Measurements from ENCODE around the gene C1orf94. TPM values are rescaled to one million over a fixed set of nuclear protein-coding genes. Genes with fewer than 3 reads are reported as not detected.

Gene C1orf94
- total RNA-seq, 1 donor from 2014 or later = not detected

DNA sequence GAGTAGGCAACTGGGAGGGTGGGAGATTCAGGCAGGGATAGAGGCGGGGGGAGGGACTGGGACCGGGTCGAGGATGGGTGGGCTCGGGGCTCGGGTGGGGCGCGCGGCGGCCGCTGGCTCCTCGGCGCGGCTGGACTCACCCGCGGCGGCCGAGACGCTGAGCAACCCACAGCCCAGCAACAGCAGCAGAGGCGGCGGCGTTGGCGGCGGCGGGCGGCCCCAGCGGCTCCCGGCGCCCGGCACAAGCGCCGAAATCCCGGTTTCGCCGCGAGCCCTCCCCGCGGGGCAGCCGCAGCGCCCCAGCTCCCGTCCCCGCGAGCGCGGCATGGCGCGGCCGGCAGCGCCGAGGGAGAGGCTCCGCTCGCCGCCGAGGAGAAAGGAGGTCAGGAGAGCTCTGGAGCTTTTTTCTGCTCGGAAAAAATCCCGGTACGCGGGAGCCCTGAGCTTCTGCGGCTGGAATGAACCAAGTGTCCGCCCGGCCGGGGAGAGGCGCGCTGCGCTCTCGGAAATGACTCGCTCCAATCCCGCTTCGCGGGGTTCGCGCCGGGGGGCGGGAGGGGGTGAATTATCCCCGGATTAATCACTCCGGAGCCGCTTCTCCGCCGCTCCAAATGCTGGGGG, 11.8 kb upstream of the C1orf94 start, which contains the start of gene CSMD2:
Gene CSMD2 (minus strand): TSS at position 460 of the 621 bp plus-strand sequence. CDS start 133 bp downstream, at position 327.
- H3K4me1 Mint-ChIP-seq = peaks cover 16% of the 10 kb centered on the region
- no peak for DNase-seq
- no peaks in the 10 kb centered on the region for H3K9me3 Mint-ChIP-seq
- H3K27me3 Mint-ChIP-seq = peaks cover 64% of the 10 kb centered on the region
- CTCF ChIA-PET = no interaction called here
- no peaks in the 10 kb centered on the region for H3K36me3 Mint-ChIP-seq (ENCODE audit: low read depth)
- no peak within 1 kb of the TSS for H3K4me3 Mint-ChIP-seq
- ATAC-seq (ENCODE audit: low read depth) = no peak
- POLR2A ChIA-PET = no interaction called here
- TF ChIP-seq, protein P1, sequence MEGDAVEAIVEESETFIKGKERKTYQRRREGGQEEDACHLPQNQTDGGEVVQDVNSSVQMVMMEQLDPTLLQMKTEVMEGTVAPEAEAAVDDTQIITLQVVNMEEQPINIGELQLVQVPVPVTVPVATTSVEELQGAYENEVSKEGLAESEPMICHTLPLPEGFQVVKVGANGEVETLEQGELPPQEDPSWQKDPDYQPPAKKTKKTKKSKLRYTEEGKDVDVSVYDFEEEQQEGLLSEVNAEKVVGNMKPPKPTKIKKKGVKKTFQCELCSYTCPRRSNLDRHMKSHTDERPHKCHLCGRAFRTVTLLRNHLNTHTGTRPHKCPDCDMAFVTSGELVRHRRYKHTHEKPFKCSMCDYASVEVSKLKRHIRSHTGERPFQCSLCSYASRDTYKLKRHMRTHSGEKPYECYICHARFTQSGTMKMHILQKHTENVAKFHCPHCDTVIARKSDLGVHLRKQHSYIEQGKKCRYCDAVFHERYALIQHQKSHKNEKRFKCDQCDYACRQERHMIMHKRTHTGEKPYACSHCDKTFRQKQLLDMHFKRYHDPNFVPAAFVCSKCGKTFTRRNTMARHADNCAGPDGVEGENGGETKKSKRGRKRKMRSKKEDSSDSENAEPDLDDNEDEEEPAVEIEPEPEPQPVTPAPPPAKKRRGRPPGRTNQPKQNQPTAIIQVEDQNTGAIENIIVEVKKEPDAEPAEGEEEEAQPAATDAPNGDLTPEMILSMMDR (IDR thresholded peaks at IDR 0.05) = no peak
- intact Hi-C loops (cut with micrococcal nuclease) = loop anchor here (5.0 kb wide), 1 partner anchor 533 kb away; no protein-coding TSS in a partner anchor
- no peak within 1 kb of the TSS for H3K27ac Mint-ChIP-seq

DNA sequence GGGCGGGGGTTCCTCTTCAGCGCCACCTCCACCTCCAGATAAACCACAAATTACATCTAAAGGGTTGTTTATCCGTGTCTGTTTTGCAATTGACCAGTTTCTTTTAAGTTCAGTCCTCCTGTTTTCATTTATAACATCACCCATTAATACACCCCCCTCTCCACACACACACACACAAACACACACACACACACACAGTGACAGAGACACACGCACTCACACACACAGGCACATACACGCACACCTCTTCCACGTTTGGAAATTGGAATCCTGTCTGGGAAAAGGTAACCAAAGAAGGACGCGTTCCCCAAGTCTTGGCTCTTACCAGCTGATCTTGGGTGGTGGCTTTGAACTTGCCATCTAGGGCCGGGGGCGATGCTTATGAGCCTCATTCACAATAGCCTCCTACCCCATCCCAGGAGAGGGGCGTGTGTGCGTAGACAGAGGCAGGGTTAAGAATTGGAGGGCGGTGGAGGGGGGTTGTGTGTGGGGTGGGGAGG, 11.2 kb upstream of the C1orf94 start:
- TF ChIP-seq, protein P1 (IDR thresholded peaks at IDR 0.05) = no peak
- DNase-seq (no peak), ATAC-seq (ENCODE audit: low read depth) (no peak)
- H3K4me1 Mint-ChIP-seq = peaks cover 16% of the 10 kb centered on the region
- H3K27me3 Mint-ChIP-seq = peaks cover 59% of the 10 kb centered on the region
- H3K9me3 Mint-ChIP-seq = no peaks in the 10 kb centered on the region
- ChIA-PET CTCF (no interaction called here), POLR2A (no interaction called here)
- H3K27ac Mint-ChIP-seq = no peak overlapping the region
- intact Hi-C loops (cut with micrococcal nuclease) = no loop called here
- no peak overlapping the region for H3K4me3 Mint-ChIP-seq
- no peaks in the 10 kb centered on the region for H3K36me3 Mint-ChIP-seq (ENCODE audit: low read depth)

DNA sequence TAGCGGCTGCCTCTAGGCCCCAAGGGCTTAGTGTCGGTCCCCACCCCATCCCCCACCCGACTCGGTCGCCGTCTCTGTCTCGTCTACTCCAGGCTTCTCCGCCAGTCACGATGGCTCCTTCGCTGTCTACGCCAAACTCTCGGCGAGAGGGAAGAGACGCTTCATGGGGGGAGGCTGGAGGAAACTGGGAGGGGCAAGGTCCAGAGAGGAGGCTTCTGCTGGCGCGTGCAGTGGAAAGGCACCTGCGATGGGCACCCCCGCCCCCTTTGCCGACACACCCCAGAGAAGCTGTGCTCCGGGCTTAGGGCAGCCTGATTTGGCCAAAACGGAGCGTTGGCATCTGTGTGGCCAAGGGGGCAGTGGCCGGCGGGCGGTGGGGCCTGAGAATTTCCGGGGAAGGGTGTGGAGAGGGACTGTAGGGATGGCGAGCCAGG, 10.5 kb upstream of the C1orf94 start:
- DNase-seq (no peak), ATAC-seq (ENCODE audit: low read depth) (no peak)
- intact Hi-C loops (cut with micrococcal nuclease) = no loop called here
- Mint-ChIP-seq H3K27me3 (peaks cover 60% of the 10 kb centered on the region), H3K27ac (no peak overlapping the region), H3K4me1 (peaks cover 16% of the 10 kb centered on the region), H3K4me3 (no peak overlapping the region), H3K36me3 (ENCODE audit: low read depth) (no peaks in the 10 kb centered on the region), H3K9me3 (no peaks in the 10 kb centered on the region)
- CTCF ChIA-PET = no interaction called here
- POLR2A ChIA-PET = no interaction called here
- TF ChIP-seq, protein P1 (IDR thresholded peaks at IDR 0.05) = no peak

DNA sequence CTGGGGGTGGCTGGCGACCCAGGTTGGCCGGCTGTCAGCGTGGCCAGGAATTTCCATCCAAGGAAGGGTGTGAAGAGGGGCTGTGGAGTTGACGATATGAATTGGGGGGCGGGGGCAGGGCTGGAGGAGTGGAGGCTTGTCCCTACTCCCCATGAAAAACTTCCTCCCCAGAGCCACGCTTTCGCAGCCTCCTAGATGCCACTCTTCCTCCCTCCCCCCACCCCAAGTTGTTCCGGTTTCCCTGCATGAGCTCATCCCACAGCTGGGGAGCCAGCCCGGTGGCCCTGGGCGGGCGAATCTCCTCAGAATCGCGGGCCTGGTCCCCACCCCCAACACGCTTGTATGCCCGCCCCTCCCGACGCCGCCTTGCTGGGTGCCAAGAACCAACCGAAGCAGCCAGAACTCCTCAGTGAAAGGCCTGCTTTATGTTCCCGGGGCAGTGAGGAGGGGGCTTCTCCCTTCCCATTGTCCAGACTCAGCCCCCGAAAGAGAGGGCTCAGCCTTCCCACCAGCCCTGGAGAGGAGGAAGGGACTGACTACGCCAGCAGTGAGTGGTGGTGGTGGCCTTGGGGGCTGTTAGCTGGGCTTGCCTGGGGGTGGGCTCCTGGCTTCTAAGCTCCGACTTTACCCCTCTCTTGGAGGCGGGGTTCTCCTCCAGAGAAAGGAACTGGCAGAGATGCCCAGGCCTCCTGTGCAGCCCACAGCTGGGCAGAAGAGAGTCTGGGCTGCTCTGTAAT, 9.9 kb upstream of the C1orf94 start:
- no peak for DNase-seq
- intact Hi-C loops (cut with micrococcal nuclease) = no loop called here
- no peak for ATAC-seq (ENCODE audit: low read depth)
- Mint-ChIP-seq H3K4me1 (peaks cover 16% of the 10 kb centered on the region), H3K36me3 (ENCODE audit: low read depth) (no peaks in the 10 kb centered on the region), H3K9me3 (no peaks in the 10 kb centered on the region), H3K27me3 (peaks cover 56% of the 10 kb centered on the region), H3K27ac (no peak overlapping the region), H3K4me3 (no peak overlapping the region)
- POLR2A ChIA-PET = no interaction called here
- CTCF ChIA-PET = no interaction called here
- TF ChIP-seq, protein P1 (IDR thresholded peaks at IDR 0.05) = no peak

DNA sequence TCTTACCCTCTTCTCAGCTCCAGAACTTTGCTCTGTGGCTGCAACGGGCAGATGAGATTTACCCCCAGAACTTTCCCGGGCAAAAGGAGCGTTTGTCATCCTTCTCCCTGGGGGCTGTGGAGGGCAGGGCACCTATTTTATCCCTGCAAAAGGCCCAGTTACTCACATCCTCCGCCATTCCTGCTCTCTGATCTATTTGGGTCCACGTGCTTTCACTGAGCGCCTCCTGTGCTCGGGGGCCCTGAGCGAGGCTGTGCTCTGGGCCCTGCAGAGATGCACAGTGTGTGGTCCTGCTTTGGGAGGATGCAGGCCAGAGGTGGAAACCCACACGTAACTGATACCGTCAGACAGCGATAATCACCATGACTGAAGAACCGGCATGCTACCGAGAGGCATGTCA, 9.3 kb upstream of the C1orf94 start:
- Mint-ChIP-seq H3K9me3 (no peaks in the 10 kb centered on the region), H3K4me1 (peaks cover 16% of the 10 kb centered on the region), H3K27ac (no peak overlapping the region), H3K36me3 (ENCODE audit: low read depth) (no peaks in the 10 kb centered on the region), H3K27me3 (peaks cover 51% of the 10 kb centered on the region), H3K4me3 (no peak overlapping the region)
- POLR2A ChIA-PET = no interaction called here
- ATAC-seq (ENCODE audit: low read depth) (no peak), DNase-seq (no peak)
- TF ChIP-seq, protein P1 (IDR thresholded peaks at IDR 0.05) = no peak
- CTCF ChIA-PET = no interaction called here
- intact Hi-C loops (cut with micrococcal nuclease) = no loop called here
